GM12878 (cell line): ENCODE measurements around the gene TIGD2. TPM values are rescaled to one million over a fixed set of nuclear protein-coding genes. Genes with fewer than 3 reads are reported as not detected.

Source experiments
- ATAC-seq: fragments of 200-7000 bp; cut with Tn5 transposase; 3 replicates; pipeline ENCODE4 v1.9.1; 2020; ENCODE audit warnings: mild to moderate bottlenecking, moderate library complexity
- BruUV-seq: library from RNA; stranded (reverse); fragments of 400-500 nt; replicated peaks from 2 replicates; lab custom pipeline; 2021; lab: Mats Ljungman, UMichigan
- CTCF ChIA-PET: fragments of 300-600 bp; sonication (Branson Sonifier 250); formaldehyde crosslinking; extraction: SDS; loops from one replicate; lab custom pipeline; 2021; ENCODE audit warnings: inconsistent platforms; lab: Yijun Ruan, JAX
- POLR2A ChIA-PET: fragments of 350-600 bp; formaldehyde crosslinking; extraction: SDS; loops from one replicate; lab custom pipeline; 2021; ENCODE audit warnings: inconsistent platforms; lab: Charles Lee
- RAD21 ChIA-PET: fragments of 300-600 bp; sonication (Branson Sonifier 250); formaldehyde crosslinking; loops from one replicate; lab custom pipeline; 2023; ENCODE audit warnings: antibody characterized with exemption; ENCODE audit not compliant: unreplicated experiment; lab: Charles Lee
- SMC1A ChIA-PET: fragments of 300-600 bp; sonication (Branson Sonifier 250); formaldehyde crosslinking; loops from one replicate; lab custom pipeline; 2023; ENCODE audit not compliant: unreplicated experiment, uncharacterized antibody; lab: Charles Lee
- DNase-seq: peaks from one replicate; pipeline ENCODE4 v3.0.0-alpha.2; 2011; ENCODE audit warnings: low read depth, low spot score
- FAIRE-seq: peaks from 3 replicates; lab custom pipeline; 2011; peaks lifted over from hg19 to GRCh38; lab: Jason Lieb, UNC
- H2AFZ ChIP-seq: 2 replicates; pipeline ENCODE4 v1.6.0; 2011; ENCODE audit warnings: low read depth, low read length, control low read depth; ENCODE audit not compliant: control insufficient read depth
- H3K27ac ChIP-seq: 2 replicates; pipeline ENCODE4 v1.5.1; 2011; ENCODE audit warnings: control low read depth; ENCODE audit not compliant: control insufficient read depth, insufficient read depth
- H3K27me3 ChIP-seq, 2 experiments: replicated peaks in 1 of 2; 2 replicates each; pipeline versions ENCODE4 v1.6.0 to v1.6.1; 2011; ENCODE audit warnings: low read length in 1 of 2; ENCODE audit not compliant: control insufficient read depth in 2 of 2, insufficient read depth in 2 of 2
- H3K36me3 ChIP-seq, 2 experiments: 2 replicates each; pipeline ENCODE4 v1.5.1; 2011; ENCODE audit warnings: low read length in 1 of 2; ENCODE audit not compliant: control insufficient read depth in 2 of 2, insufficient read depth in 2 of 2
- H3K4me1 ChIP-seq: 2 replicates; pipeline ENCODE4 v1.6.1; 2011; ENCODE audit warnings: mild to moderate bottlenecking, low read length, moderate library complexity, mixed read lengths; ENCODE audit not compliant: control insufficient read depth, insufficient read depth
- H3K4me2 ChIP-seq: 2 replicates; pipeline ENCODE4 v1.6.0; 2011; ENCODE audit warnings: control low read depth; ENCODE audit not compliant: control insufficient read depth, insufficient read depth
- H3K4me3 ChIP-seq: fragments of 200-600 bp; sonication (generic); 2 replicates; pipeline ENCODE4 v1.5.1; 2016
- H3K79me2 ChIP-seq: 2 replicates; pipeline ENCODE4 v1.6.0; 2011; ENCODE audit warnings: low read length; ENCODE audit not compliant: control insufficient read depth, insufficient read depth
- H3K9ac ChIP-seq: 2 replicates; pipeline ENCODE4 v1.8.0; 2011; ENCODE audit warnings: low read length, control low read depth, mixed read lengths; ENCODE audit not compliant: control insufficient read depth, insufficient read depth
- H3K9me3 ChIP-seq: replicated peaks from 3 replicates; pipeline ENCODE4 v1.5.1; 2011; ENCODE audit warnings: mild to moderate bottlenecking, low read length; ENCODE audit not compliant: control insufficient read depth, insufficient read depth
- H4K20me1 ChIP-seq: 2 replicates; pipeline ENCODE4 v1.6.0; 2011; ENCODE audit not compliant: control insufficient read depth, insufficient read depth
- ATF3 ChIP-seq: IDR thresholded peaks from 2 replicates; pipeline ENCODE4 v1.6.1; 2011; ENCODE audit warnings: low read depth, mild to moderate bottlenecking, low read length, moderate library complexity, borderline replicate concordance; ENCODE audit errors: extremely low read depth
- ATF7 ChIP-seq: fragments of 450-650 bp; IDR thresholded peaks from 2 replicates; pipeline ENCODE4 v1.6.1; 2016; ENCODE audit warnings: low read depth, mild to moderate bottlenecking
- CBX5 ChIP-seq: sonication (generic); IDR thresholded peaks from 2 replicates; pipeline ENCODE4 v1.6.1; 2016; ENCODE audit warnings: low read depth, moderate library complexity, mild to moderate bottlenecking, inconsistent platforms
- TAF1 ChIP-seq: IDR thresholded peaks from 2 replicates; pipeline ENCODE4 v1.6.1; 2011; ENCODE audit warnings: mild to moderate bottlenecking, low read depth, low read length, borderline replicate concordance
- TBL1XR1 ChIP-seq: IDR thresholded peaks from 2 replicates; pipeline ENCODE4 v1.6.1; 2012; ENCODE audit warnings: low read depth, low read length, improper control_type of control experiment
- TCF7 ChIP-seq: IDR thresholded peaks from 2 replicates; pipeline ENCODE4 v1.6.1; 2014; ENCODE audit warnings: antibody characterized with exemption, borderline replicate concordance
- ZNF592 ChIP-seq: fragments of 450-650 bp; IDR thresholded peaks from 2 replicates; pipeline ENCODE4 v1.6.1; 2017; ENCODE audit warnings: mild to moderate bottlenecking, moderate library complexity
- WGBS: methylation state at CpG from one replicate; pipeline ENCODE4 v1.1.6; 2016; ENCODE audit warnings: low lambda C conversion rate; ENCODE audit not compliant: insufficient replicate concordance, insufficient coverage; ENCODE audit errors: missing lambda C conversion rate; 5-methylcytosine and 5-hydroxymethylcytosine counted together
- in situ Hi-C: fragments of 300-500 bp; cut with MboI; formaldehyde crosslinking; loops from 9 replicates; pipeline ENCODE4 v1.14.3; 2018; ENCODE audit warnings: mixed read lengths
- intact Hi-C: fragments of 100-400 bp; cut with micrococcal nuclease; formaldehyde crosslinking; loops from one replicate; pipeline ENCODE4 v1.14.2; 2022; ENCODE audit not compliant: unreplicated experiment
- polyA plus RNA-seq, 11 experiments: library from polyadenylated mRNA; depleted of rRNA in 4 of 11; unstranded in 6 of 11; stranded (reverse) in 5 of 11; fragments of >200 nt; fragmentation: Nextera tagmentation in 4 of 11; fragmentation: Illumina TruSeq in 1 of 11; extraction: Ambion mirVana in 4 of 11; extraction: Trizol in 1 of 11; gene quantifications; 1 replicate in 1 of 11; 2 replicates in 10 of 11; pipeline versions ENCODE4 v1.2.1 to v1.2.3, GENCODE V29; 2011 to 2016; ENCODE audit warnings: inconsistent platforms in 2 of 11, missing spikeins in 2 of 11, low read depth in 1 of 11
- total RNA-seq, 4 experiments: library from RNA; depleted of rRNA in 3 of 4; stranded (reverse); fragments of >200 nt in 3 of 4; fragmentation: Illumina TruSeq in 1 of 4; extraction: Trizol in 1 of 4; gene quantifications; 2 replicates each; pipeline versions ENCODE4 v1.2.1 to v1.2.3, GENCODE V29; 2013 to 2021
- TF ChIP-seq, protein P1 (sequence below): fragments of 450-650 bp; IDR thresholded peaks from 2 replicates; pipeline ENCODE4 v1.6.1; 2014; ENCODE audit warnings: mild to moderate bottlenecking
- TF ChIP-seq, protein P2 (sequence below): fragments of 150-350 bp; IDR thresholded peaks from 2 replicates; pipeline ENCODE4 v1.6.1; 2016; ENCODE audit warnings: low read depth, low read length
- TF ChIP-seq, protein P3 (sequence below): fragments of 450-650 bp; IDR thresholded peaks from 2 replicates; pipeline ENCODE4 v1.6.1; 2017; ENCODE audit warnings: mild to moderate bottlenecking

The TIGD2 gene
- total and polyA plus RNA-seq, 10 of the 15 experiments (the other 5 are each of a cell fraction or from before 2014, with no cell fraction given), result 2.4 to 8.4 (median 5.0) TPM

- FAIRE-seq, result no peak
- WGBS, result 97% methylated on average over 4 of the region's 4 CpGs
These were observed 3.2 kb upstream of the TIGD2 start for GRCh38 chr4:89108091-89108490.

More at GRCh38 chr4:89108091-89108490, 3.2 kb upstream of the TIGD2 start:
- ChIA-PET CTCF (interaction anchor here (0.7 to 1.2 kb wide), 3 partner anchors 53 to 292 kb away, joined by 3 read pairs; no protein-coding TSS in a partner anchor), SMC1A (interaction anchor here (0.7 to 0.9 kb wide), 2 partner anchors 37 to 53 kb away, joined by 3 to 4 read pairs; no protein-coding TSS in a partner anchor), POLR2A (no interaction called here), RAD21 (no interaction called here)
- no peaks in the 10 kb centered on the region for H4K20me1 ChIP-seq
- no peaks in the 10 kb centered on the region for H3K27me3 ChIP-seq
- H3K27ac ChIP-seq, result no peak overlapping the region
- no peak overlapping the region for H3K9ac ChIP-seq
- no peaks in the 10 kb centered on the region; the same call in 1 of the 2 replicates for H3K79me2 ChIP-seq
- 0 out of 2 replicates have a peak, but pooled peaks cover 3% of the 10 kb centered on the region for H3K4me1 ChIP-seq
- intact Hi-C loops, result no loop called here
- in situ Hi-C loops, result no loop called here
- H3K9me3 ChIP-seq, result peaks cover 4% of the 10 kb centered on the region; the same call in 2 of the 3 replicates
- no peaks in the 10 kb centered on the region for H3K36me3 ChIP-seq
- no peak overlapping the region for H3K4me2 ChIP-seq
- TF ChIP-seq TBL1XR1 (no peak), ZNF592 (no peak), ATF3 (no peak), ATF7 (0 out of 2 replicates have a peak, but pooled peaks have one; percentile 34), TAF1 (no peak), CBX5 (peak; percentile 68; the same call in 1 of the 2 replicates), TCF7 (no peak)
- TF ChIP-seq, protein P1, sequence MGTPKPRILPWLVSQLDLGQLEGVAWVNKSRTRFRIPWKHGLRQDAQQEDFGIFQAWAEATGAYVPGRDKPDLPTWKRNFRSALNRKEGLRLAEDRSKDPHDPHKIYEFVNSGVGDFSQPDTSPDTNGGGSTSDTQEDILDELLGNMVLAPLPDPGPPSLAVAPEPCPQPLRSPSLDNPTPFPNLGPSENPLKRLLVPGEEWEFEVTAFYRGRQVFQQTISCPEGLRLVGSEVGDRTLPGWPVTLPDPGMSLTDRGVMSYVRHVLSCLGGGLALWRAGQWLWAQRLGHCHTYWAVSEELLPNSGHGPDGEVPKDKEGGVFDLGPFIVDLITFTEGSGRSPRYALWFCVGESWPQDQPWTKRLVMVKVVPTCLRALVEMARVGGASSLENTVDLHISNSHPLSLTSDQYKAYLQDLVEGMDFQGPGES, result no peak
- TF ChIP-seq, protein P2, sequence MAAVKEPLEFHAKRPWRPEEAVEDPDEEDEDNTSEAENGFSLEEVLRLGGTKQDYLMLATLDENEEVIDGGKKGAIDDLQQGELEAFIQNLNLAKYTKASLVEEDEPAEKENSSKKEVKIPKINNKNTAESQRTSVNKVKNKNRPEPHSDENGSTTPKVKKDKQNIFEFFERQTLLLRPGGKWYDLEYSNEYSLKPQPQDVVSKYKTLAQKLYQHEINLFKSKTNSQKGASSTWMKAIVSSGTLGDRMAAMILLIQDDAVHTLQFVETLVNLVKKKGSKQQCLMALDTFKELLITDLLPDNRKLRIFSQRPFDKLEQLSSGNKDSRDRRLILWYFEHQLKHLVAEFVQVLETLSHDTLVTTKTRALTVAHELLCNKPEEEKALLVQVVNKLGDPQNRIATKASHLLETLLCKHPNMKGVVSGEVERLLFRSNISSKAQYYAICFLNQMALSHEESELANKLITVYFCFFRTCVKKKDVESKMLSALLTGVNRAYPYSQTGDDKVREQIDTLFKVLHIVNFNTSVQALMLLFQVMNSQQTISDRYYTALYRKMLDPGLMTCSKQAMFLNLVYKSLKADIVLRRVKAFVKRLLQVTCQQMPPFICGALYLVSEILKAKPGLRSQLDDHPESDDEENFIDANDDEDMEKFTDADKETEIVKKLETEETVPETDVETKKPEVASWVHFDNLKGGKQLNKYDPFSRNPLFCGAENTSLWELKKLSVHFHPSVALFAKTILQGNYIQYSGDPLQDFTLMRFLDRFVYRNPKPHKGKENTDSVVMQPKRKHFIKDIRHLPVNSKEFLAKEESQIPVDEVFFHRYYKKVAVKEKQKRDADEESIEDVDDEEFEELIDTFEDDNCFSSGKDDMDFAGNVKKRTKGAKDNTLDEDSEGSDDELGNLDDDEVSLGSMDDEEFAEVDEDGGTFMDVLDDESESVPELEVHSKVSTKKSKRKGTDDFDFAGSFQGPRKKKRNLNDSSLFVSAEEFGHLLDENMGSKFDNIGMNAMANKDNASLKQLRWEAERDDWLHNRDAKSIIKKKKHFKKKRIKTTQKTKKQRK, result peak; percentile 58
- TF ChIP-seq, protein P3, sequence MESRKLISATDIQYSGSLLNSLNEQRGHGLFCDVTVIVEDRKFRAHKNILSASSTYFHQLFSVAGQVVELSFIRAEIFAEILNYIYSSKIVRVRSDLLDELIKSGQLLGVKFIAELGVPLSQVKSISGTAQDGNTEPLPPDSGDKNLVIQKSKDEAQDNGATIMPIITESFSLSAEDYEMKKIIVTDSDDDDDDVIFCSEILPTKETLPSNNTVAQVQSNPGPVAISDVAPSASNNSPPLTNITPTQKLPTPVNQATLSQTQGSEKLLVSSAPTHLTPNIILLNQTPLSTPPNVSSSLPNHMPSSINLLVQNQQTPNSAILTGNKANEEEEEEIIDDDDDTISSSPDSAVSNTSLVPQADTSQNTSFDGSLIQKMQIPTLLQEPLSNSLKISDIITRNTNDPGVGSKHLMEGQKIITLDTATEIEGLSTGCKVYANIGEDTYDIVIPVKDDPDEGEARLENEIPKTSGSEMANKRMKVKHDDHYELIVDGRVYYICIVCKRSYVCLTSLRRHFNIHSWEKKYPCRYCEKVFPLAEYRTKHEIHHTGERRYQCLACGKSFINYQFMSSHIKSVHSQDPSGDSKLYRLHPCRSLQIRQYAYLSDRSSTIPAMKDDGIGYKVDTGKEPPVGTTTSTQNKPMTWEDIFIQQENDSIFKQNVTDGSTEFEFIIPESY, result peak; percentile 77; the same call in 1 of the 2 replicates
- no peak overlapping the region for H2AFZ ChIP-seq
- DNase-seq, result no peak
- no peak overlapping the region for H3K4me3 ChIP-seq
- BruUV-seq, result no TSS peak
- ATAC-seq, result no peak
